ENCODE data around the gene KANK2.
"Not testable (repeated sequence)": the region's sequence is repeated elsewhere in the genome, so short reads cannot be mapped to it uniquely, and the experiment has no call there.

Gene KANK2

DNA sequence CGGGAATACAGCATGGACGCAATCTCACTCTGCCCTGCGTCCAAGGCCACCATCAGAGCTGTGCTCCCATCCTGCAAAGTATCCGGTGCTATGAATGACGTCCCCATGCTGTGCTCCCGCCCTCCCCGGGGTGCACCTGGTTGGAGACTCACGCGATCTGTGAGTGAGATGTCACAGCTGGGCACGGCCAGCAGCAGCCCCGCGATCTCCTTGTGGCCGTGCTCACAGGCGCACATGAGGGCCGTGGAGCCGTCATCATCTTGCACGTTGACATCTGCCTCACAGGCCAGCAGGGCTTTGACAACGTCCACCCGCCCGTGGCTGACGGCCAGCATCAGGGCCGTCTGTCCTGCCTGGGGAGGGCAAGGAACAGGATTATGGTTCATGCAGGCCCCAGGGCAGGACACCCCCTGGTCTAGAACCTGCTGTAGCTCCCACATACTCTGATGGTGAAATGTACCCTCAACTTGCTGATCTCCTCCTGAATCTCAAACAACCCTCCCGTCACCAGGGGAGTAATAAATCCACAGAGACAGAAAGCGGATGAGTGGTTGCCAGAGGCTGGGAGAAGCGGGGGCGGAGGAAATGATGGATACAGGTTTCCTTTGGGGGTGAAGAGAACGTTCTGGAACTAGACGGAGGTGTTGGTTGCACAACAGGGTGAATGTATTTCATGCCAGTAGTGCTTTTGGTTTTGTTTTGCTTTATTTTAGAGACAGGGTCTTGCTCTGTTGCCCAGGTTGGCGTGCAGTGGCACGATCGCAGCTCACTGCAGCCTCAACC is 27.3 kb downstream of the KANK2 start:
- DNase-seq = no peak

DNA sequence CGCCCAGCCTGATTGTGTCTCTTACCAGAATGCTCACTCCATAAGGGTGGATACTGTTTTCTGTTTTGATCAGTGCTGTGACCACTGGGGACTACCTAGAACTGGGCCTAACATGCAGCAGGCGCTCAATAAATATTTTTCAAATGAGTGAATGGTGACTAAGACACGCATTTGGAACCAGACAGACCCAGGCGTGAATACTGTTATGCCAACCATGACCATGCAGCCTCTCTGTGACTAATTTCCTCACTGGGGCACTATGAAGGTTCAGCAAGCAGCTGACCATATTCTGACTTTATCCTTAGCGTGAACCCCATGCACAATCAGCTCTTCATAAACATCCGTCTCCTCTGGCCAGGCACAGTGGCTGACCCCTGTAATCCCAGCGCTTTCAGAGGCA is 28.8 kb downstream of the KANK2 start:
- DNase-seq = no peak

DNA sequence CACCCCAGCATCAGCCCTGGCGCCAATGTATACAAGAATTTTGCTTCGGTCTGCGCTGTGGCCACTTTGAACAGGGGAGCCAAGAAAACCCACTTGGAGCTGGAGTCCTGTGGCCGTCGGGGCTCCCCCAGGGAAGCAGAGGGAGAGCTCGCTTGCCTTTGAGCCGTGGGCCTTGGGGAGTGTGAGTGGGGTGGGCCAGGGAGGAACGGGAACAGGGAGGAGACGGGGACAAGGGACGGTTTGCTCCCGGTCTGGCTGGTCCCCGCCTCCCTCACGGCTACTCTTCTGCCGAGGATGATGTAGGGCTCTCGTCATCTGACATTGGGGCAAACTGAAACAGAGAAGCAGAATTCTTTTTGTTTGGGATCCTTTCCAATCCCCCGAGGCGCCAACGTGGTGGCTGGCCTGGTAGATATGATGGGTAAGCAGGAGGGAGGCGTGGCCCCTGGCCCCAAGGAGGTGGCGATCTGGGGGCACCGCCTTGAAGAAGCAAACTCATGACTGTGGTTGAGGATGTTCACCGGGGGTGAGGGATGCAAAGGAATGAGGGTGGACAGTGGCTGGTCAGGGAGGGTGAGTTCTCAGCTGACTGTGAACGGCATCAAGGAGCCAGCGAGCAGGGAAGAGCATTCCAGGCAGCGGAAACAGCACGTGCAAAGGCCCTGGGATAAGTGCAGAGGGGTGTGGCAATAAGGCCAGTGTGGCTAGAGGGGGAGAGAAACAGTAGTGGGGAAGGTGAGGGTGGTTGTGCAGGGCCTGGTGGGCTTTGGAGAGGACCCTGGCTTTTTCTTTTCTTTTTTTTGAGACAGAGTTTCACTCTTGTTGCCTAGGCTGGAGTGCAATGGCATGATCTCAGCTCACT is 30.8 kb downstream of the KANK2 start:
- DNase-seq = no peak

DNA sequence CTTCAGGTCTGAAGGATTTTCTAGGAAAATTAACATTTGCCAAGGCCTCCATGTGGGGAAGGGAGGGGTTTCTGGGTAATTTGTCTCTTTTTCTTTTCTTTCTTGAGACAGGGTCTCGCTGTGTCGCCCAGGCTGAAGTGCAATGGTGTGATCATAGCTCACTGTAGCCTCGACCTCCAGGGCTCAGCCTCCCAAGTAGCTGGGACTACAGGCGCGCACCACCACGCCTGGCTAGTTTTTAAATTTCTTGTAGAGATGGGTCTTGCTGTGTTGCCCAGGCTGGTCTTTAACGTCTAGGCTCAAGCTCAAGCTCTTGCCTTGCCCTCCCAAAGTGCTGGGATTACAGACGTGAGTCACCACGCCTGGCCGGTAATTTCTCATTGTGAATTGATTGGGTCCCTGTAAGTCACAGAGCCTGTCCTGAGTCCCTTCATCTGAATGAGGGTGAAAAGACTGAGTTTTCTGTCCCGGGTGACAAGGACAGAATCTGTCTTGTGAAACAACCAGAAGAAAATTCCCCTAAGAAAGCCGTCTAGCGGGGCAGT is 31.8 kb downstream of the KANK2 start:
- no peak for DNase-seq

DNA sequence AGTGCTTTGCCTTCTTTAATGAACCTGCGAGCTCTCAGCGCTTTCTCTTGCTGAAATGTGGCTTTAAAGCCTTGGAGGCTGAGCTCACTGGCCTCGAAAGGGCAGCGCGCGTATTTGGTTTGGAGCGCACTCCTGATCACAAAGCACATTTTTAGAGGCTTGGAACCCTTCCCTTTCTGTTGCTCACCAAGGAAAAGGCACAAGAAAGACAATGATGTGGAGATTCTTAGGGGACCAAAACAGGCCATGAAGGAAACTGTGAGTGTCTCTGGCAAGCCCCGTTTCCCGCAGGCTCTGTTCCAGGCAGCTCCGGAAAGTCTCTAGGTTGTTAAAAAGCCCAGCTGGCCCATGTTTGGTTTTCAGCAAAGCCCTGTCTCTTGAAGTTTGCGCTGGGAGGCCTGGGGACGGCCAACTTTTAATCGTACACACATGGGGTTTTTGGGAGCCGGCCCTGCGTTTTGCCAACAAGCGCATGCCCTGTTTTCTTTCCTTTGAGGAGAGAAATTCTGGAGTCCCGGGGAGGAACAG is 32.4 kb downstream of the KANK2 start:
- DNase-seq = no peak

DNA sequence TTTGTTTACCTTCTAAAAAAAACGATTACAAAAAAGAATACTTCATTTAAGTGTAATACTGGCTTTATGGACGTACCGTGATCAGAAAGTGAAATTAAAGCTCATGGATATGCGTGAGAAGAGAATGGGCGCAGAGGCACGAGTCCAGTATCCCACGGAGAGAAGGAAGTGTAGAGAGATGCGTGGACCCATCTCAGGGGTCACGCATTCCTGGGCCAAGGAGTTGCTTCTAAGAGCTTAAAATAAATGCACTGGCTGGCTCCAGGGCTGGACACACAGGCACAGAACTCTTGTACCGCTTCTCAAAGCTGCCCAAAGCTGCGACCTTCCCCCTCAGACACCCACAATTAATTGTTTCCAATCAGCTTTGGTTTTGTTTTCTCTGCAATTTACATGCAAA is 33.0 kb downstream of the KANK2 start:
- DNase-seq = no peak

DNA sequence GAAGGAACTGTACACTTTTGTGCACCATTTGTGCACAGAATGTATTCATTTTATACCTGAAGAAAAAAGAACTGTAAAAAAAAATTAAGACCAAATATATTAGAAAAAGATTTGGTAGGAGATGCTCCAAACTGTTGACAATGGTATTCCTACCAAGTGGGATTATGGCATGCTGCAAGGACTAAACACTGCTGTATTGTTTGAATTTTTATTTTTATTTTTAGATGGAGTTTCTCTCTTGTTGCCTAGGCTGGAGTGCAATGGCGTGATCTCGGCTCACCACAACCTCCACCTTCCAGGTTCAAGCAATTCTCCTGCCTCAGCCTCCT is 36.9 kb downstream of the KANK2 start:
- DNase-seq = not testable (repeated sequence)

DNA sequence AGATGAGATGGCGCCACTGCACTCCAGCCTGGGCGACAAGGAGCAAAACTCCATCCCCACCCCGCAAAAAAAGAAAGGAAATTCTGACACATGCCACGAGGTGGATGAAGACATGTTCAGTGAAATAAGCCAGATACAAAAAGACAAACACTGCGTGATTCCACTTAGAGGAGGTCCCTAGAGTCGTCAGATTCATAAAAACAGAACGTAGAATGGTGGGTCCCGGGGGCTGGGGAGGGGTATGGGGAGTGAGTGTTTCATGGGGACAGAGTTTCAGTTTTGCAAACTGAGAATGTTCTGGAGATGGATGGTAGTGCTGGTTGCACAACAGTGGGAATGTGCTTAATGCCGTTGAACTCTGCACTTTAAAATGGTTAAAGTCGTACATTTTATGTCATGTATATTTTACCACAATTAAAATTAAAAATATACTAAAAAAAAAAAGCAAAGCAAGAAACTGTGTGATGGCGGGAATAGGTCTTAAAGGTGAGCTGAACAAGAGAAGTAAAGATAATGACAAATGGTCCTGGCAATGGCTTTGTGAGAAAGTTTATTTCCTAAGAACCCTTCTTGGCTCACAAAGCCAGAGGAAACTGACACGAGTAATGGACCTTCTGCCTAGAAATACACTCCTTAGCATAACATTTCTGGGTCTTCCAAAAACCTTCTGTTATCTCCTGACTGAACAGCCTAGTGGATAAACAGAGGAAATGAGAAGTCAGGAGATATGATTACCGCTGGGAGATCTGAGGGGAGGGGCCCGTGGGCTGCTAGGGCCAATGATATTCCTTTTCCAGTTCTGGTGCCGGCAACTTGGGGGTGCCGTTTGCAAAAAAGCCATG is 37.5 kb downstream of the KANK2 start:
- DNase-seq = no peak

DNA sequence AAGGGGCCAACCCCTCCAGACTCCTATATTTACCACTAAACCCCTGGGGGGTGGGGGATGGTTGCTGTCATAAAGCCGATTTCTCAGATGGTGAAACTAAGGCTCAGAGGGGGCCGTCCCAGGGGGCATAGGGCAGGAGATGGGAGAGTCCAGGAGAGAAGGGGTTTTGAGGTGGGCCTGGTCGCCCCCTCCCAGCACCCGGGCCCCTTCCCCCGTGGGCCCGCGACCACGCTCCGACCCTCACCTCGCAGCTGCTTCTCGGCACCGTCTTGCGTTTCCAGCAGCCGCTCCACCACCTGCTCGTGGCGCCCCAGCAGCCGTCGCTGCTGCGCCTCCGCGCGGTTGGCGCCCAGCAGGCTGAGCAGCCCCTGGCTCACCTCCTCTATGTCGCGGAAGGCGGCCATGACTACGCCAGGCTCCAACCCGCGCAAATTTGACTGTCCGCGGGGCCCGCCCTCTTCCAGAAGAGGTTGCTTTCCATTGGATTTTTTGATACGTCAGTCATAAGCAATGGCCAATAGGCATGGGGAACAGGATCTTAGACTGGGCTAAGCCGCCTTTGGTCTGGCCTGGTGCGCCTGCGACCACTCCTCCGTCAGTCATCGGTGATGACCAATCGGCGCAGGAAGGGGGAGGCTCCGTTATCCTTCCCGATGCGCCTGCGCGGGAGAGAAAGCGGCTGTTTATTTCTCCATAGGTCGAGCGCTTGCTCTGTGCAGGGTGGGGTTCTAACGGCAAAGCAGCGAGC is 41.8 kb downstream of the KANK2 start, which contains the start of gene SPC24:
TSS of gene SPC24 (minus strand) at position 410 of the 748 bp plus-strand sequence. CDS start at position 404, 6 bp downstream.
- DNase-seq = peak; percentile 96

DNA sequence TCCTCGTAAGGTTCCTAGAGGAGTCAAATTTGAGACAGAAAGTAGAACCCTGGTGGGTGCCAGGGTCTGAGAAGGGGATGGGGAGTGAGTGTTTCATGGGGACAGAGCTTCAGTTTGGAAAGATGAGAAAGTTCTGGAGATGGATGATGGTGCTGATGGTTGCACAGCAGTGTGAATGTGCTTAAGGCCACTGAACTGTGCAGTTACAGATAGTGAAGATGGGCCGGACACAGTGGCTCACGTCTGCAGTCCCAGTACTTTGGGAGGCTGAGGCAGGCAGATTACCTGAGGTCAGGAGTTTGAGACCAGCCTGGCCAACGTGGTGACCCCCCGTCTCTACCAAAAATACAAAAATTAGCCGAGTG is 42.7 kb downstream of the KANK2 start:
- no peak for DNase-seq

DNA sequence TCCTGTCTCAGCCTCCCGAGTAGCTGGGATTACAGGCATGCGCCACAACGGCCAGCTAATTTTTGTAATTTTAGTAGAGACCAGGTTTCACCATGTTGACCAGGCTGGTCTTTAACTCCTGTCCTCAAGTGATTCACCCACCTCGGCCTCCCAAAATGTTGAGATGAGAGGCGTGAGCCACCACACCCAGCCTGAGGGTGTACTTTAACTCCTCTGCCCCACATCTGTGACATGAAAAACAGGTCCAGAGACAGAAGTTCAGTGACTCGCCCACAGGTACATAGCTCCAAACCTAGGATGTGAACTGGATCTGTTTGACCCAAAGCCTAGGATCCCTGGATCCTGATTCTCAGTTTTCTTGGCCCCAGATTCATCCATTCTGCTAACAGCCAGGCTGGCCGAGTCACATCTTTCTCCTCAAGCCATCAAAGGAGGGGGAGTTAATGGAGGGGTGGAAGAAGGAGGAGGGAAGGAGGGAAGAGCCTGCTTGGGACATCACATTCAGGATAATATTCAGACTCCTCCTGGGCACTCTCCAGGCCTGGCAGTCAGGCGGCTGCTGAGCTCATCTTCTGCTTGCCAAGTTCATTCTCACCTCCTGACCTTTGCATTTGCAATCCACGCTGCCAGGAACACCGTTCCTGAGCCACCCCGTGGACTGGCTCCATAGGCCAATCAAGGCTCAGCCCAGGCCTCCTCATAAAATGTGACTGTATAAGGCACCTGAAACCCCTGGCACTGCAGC is 44.9 kb downstream of the KANK2 start:
- DNase-seq = no peak

DNA sequence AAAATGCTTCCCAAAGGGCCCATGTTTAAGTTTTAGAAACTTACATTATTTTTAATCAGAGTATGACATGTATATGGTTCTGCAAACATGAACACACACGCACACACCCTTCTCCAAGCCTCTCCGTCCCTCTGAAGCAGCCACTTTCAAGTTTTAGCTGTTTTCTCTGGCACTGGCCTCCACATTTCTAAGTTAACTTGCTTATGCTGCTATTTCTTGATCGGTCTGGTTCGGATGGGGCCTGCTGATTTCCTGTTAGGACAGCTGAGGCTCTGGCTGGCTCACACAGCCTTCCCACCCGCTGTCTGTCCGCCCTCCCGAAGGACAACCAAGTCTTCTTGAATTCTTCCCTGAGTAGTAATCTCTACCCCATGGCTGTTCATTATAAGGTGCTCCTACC is 46.2 kb downstream of the KANK2 start:
- no peak for DNase-seq

DNA sequence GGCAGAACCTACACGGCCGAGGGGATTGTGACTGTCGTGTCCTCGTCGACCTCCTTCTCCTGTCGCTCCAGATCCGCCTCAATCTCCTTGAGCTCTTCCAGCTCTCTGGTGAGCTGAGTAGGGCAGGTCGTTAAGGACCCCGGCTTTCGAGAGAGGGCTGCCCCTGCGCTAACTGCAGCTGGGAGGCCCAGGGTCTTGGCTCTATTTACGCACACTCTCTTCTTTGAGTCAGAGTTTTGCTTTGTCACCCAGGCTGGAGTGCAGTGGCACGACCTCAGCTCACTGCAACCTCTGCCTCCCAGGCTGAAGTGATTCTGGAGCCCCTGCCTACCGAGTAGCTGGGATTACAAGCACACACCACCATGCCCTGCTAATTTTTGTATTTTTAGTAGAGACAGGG is 49.3 kb downstream of the KANK2 start:
- no peak for DNase-seq

DNA sequence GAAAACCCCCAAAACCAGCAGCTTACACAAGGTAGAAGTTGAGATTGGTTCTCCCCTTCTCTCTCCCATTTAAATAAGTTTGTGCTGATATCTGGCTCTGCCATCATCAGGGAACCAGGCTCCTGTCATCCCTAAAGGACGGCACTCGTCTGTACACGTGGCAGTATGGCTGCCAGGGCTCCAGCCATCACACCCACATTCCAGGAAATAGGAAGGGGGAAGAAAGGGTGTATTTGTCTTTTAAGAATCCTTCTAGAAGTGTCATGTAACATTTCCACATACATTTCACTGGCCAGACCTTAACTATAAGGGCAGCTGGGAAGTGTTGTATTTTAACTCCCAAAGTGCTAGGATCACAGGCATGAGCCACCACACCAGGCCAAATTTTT is 51.8 kb downstream of the KANK2 start:
- no peak for DNase-seq

DNA sequence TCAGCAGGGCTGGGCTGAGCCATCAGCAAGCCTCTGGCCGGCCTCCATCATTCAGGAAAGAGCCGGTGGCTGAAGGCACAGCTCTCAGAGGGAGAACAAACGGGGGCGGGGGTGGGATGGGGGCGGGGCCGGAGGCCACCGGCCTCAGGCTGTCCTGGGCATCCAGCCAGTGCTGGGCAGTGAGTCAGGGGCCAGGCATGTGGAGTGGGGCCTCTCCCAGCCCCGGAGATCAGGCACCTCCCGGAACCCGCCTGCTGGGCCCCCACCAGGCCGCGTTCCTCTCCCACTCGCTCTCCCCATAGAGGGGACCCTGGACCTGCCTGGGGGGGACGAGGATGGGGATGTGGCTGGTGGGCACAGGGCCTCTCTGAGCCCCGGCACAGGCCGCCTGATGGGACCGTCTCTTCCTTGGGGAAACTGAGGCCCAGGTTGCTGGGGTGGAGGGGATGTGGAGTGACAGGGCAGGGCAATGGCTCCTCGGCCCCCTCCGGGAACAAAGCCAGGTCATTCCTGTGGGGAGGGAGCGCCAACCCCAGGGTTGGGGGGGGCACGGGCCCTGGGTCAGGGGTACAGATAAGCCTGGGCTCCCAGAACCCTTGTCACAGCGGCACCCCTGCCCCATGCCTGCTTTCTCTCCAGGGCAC is 54.7 kb downstream of the KANK2 start:
- no peak for DNase-seq

DNA sequence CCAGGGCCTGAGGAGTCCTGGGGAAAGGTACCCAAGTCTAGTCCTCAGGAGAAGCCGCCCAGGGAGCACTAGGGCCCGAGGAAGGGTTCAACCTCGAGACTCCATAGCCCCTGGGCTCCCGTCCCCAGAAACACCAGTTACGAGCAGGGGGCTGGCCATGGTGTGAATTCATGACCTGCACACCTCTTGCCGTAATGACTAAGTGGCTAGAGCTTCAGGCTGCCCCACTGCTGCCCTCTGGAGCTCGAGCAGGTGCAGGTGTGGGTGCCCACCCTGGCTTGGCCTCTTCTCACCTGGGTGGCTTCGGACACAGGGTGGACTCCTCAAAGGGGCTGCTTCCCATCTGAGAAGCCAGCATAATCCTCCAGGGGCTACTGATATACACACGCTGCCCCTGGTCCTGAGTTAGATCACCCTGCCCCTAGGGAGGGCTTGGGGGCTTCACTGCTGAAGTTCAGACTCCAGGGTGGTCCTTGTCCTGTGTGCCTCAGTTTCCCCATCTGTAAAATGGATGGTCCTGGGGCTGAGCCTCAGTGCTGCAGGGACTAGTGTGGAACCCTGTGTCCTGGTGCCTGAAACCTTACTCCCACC is 55.3 kb downstream of the KANK2 start:
- no peak for DNase-seq

DNA sequence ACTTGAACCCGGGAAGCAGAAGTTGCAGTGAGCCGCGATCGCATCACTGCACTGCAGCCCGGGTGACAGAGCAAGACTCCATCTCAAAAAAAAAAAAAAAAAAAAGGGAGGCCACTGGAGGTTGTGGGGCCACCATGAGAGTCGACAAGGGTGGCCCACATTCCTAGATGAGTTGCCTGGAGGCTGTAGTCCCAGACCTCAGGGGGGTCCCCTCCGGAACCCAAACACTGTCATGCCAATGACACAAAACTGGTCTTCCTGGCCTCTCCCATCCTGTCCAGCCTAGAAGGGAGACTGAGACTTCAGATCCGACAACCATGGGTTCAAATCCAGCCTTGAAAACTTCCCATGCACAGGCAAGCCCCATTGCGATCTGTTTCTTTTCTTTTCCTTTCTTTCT is 56.4 kb downstream of the KANK2 start:
- no peak for DNase-seq

DNA sequence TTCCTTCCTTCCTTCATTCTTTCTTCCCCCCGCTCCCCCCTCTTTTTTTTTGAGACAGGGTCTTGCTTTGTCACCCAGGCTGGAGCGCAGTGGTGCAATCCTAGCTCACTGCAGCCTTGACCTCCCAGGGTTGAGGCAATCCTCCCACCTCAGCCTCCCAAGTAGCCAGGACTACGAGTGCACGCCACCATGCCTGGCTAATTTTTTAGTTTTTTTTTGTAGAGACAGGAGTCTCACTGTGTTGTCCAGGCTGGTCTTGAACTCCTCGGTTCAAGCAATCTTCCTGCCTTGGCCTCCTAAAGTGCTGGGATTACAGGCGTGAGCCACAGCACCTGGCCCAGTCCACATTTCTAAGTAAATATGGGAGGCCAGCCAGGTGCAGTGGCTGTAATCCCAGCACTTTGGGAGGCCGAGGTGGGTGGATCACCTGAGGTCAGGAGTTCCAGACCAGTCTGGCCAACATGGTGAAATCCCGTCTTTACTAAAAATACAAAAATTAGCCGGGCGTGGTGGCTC is 57.3 kb downstream of the KANK2 start:
- not testable (repeated sequence) for DNase-seq

DNA sequence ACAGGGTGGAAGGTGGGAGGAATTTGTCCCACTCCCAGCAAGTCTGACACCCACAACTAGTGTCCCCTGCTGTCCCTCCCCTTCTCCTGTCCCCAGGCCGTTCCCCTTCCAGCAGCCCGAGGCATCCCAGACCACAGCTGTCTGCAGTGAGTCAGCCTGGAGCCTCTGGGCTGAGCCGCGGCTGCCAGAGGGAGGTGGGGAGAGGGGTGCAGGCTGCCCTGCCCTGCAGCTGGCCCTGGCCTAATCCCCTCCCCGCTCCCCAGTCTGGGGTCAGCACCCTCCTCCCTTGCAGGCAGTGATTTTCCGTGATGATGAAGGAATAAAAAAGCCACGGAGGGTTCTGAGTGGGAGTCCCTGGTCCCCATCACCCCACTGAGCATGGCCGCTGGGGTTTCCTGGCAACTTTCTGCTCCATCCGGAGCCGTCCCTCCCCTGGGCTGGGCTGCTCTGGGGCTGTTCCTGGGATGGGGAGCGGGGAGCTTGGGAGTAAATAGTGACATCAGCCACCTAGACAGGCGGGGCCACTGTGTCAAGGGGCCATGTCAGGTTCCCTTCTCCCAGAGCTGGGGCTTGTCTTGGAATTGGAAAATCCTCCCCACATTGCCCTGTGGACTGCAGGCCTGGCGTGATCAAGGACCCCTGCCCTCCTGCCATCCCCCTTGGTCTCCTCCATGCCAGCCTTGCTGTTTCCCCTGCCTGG is 58.6 kb downstream of the KANK2 start:
- DNase-seq = no peak

Data from activated CD4-positive, alpha-beta T cell treated with anti-CD3 and anti-CD28 coated beads for 48 hours (primary cell).